DND-41 (cell line): Measurements from ENCODE around the gene UGT2B15.
"Not testable (repeated sequence)": the region's sequence is repeated elsewhere in the genome, so short reads cannot be mapped to it uniquely, and the experiment has no call there.

Source experiments
- EZH2 ChIP-seq: IDR thresholded peaks from 3 replicates; pipeline ENCODE4 v1.6.1; 2012; ENCODE audit warnings: borderline replicate concordance, low read depth, mild to moderate bottlenecking, moderate library complexity, low read length, inconsistent platforms; ENCODE audit not compliant: severe bottlenecking
- TF ChIP-seq, protein P1 (sequence below): IDR thresholded peaks from 2 replicates; pipeline ENCODE4 v1.5.1; 2012; ENCODE audit warnings: borderline replicate concordance, low read length, moderate library complexity, mild to moderate bottlenecking; ENCODE audit not compliant: poor library complexity, severe bottlenecking; ENCODE audit errors: extremely low read depth

DNA sequence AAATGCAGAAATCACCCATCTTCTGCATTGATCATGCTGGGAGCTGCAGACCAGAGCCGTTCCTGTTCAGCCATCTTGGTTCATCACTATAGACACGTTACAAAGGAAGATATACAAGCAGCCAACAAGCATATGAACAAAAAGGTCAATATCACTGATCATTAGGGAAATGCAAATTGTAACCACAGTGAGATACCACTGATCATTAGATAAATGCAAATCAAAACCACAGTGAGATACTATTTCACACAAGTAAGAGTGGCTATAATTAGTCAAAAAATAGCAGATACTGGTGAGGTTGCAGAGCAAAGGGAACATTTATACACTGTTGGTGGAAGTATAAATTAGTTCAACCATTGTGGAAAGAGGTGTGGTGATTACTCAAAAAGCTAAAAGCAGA lies 47.7 kb downstream of the UGT2B15 start:
- TF ChIP-seq, protein P1, sequence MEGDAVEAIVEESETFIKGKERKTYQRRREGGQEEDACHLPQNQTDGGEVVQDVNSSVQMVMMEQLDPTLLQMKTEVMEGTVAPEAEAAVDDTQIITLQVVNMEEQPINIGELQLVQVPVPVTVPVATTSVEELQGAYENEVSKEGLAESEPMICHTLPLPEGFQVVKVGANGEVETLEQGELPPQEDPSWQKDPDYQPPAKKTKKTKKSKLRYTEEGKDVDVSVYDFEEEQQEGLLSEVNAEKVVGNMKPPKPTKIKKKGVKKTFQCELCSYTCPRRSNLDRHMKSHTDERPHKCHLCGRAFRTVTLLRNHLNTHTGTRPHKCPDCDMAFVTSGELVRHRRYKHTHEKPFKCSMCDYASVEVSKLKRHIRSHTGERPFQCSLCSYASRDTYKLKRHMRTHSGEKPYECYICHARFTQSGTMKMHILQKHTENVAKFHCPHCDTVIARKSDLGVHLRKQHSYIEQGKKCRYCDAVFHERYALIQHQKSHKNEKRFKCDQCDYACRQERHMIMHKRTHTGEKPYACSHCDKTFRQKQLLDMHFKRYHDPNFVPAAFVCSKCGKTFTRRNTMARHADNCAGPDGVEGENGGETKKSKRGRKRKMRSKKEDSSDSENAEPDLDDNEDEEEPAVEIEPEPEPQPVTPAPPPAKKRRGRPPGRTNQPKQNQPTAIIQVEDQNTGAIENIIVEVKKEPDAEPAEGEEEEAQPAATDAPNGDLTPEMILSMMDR = not testable (repeated sequence)
- not testable (repeated sequence) for TF ChIP-seq EZH2
